ENCODE results near the gene SKI.

SKI gene

GRCh38 chr1:2304921-2305681 lies 77.0 kb downstream of the SKI start:
- no peak for DNase-seq
- H3K79me2 ChIP-seq (ENCODE audit: low read length): peaks cover 12% of the 10 kb centered on the region
- H2AFZ ChIP-seq (ENCODE audit: low read length): no peak overlapping the region
- no peak overlapping the region for H3K27ac ChIP-seq (ENCODE audit: low read length)
- H3K4me2 ChIP-seq (ENCODE audit: low read depth, low read length): no peak overlapping the region
- no peaks in the 10 kb centered on the region for H3K27me3 ChIP-seq (replicated peaks; ENCODE audit: insufficient read depth, low read length)
- peaks cover 16% of the 10 kb centered on the region for H3F3A ChIP-seq (ENCODE audit: insufficient read depth, low read length)
- no peak overlapping the region for H3K4me3 ChIP-seq (ENCODE audit: low read length)
- H4K20me1 ChIP-seq (ENCODE audit: insufficient read depth, low read length): no peaks in the 10 kb centered on the region
- no peaks in the 10 kb centered on the region for H3K9me3 ChIP-seq (replicated peaks; ENCODE audit: insufficient read depth, low read length)
- no peak for TF ChIP-seq CTCF (IDR thresholded peaks at IDR 0.05; ENCODE audit: low read length)
- no peak for TF ChIP-seq EZH2 (optimal IDR thresholded peaks at IDR 0.05; ENCODE audit: low read depth, low read length)
- no peak for TF ChIP-seq EZH2phosphoT487 (IDR thresholded peaks at IDR 0.05; ENCODE audit: low read length)
- no peak overlapping the region for H3K9ac ChIP-seq (ENCODE audit: low read length)
- no peaks in the 10 kb centered on the region for H3K36me3 ChIP-seq (replicated peaks; ENCODE audit: insufficient read depth, low read length)
- H3K9me2 ChIP-seq (replicated peaks; ENCODE audit: insufficient read depth, low read length): no peaks in the 10 kb centered on the region
- H3K4me1 ChIP-seq (ENCODE audit: low read length): peaks cover 14% of the 10 kb centered on the region

GRCh38 chr1:2306151-2306978 lies 78.2 kb downstream of the SKI start:
- Histone ChIP-seq H3F3A (ENCODE audit: insufficient read depth, low read length) (peaks cover 4% of the 10 kb centered on the region; the same call in 1 of the 2 replicates), H3K4me2 (ENCODE audit: low read depth, low read length) (no peak overlapping the region), H3K4me1 (ENCODE audit: low read length) (peaks cover 5% of the 10 kb centered on the region), H3K9me2 (replicated peaks; ENCODE audit: insufficient read depth, low read length) (no peaks in the 10 kb centered on the region), H2AFZ (ENCODE audit: low read length) (no peak overlapping the region), H3K4me3 (ENCODE audit: low read length) (no peak overlapping the region), H3K27me3 (replicated peaks; ENCODE audit: insufficient read depth, low read length) (no peaks in the 10 kb centered on the region), H3K36me3 (replicated peaks; ENCODE audit: insufficient read depth, low read length) (no peaks in the 10 kb centered on the region), H3K9ac (ENCODE audit: low read length) (no peak overlapping the region), H4K20me1 (ENCODE audit: insufficient read depth, low read length) (no peaks in the 10 kb centered on the region), H3K79me2 (ENCODE audit: low read length) (peaks cover 11% of the 10 kb centered on the region), H3K9me3 (replicated peaks; ENCODE audit: insufficient read depth, low read length) (no peaks in the 10 kb centered on the region), H3K27ac (ENCODE audit: low read length) (no peak overlapping the region)
- TF ChIP-seq CTCF (IDR thresholded peaks at IDR 0.05; ENCODE audit: low read length) (no peak), EZH2 (optimal IDR thresholded peaks at IDR 0.05; ENCODE audit: low read depth, low read length) (no peak), EZH2phosphoT487 (IDR thresholded peaks at IDR 0.05; ENCODE audit: low read length) (no peak)
- no peak for DNase-seq

GRCh38 chr1:2307064-2307605 lies 79.0 kb downstream of the SKI start:
- Histone ChIP-seq H3K9ac (ENCODE audit: low read length) (no peak overlapping the region), H3K4me3 (ENCODE audit: low read length) (no peak overlapping the region), H3K36me3 (replicated peaks; ENCODE audit: insufficient read depth, low read length) (no peaks in the 10 kb centered on the region), H3F3A (ENCODE audit: insufficient read depth, low read length) (no peaks in the 10 kb centered on the region), H3K27ac (ENCODE audit: low read length) (no peak overlapping the region), H3K9me3 (replicated peaks; ENCODE audit: insufficient read depth, low read length) (no peaks in the 10 kb centered on the region), H4K20me1 (ENCODE audit: insufficient read depth, low read length) (no peaks in the 10 kb centered on the region), H3K27me3 (replicated peaks; ENCODE audit: insufficient read depth, low read length) (no peaks in the 10 kb centered on the region), H2AFZ (ENCODE audit: low read length) (no peak overlapping the region), H3K4me1 (ENCODE audit: low read length) (no peaks in the 10 kb centered on the region), H3K4me2 (ENCODE audit: low read depth, low read length) (no peak overlapping the region), H3K9me2 (replicated peaks; ENCODE audit: insufficient read depth, low read length) (no peaks in the 10 kb centered on the region), H3K79me2 (ENCODE audit: low read length) (peaks cover 3% of the 10 kb centered on the region; the same call in 1 of the 2 replicates)
- no peak for TF ChIP-seq EZH2phosphoT487 (IDR thresholded peaks at IDR 0.05; ENCODE audit: low read length)
- no peak for TF ChIP-seq CTCF (IDR thresholded peaks at IDR 0.05; ENCODE audit: low read length)
- TF ChIP-seq EZH2 (optimal IDR thresholded peaks at IDR 0.05; ENCODE audit: low read depth, low read length): no peak
- DNase-seq: no peak

All from MM.1S (cell line).